ENCODE data around the gene FER.
A peak's percentile ranks its signal among the peaks of the same experiment; 100 is the strongest.
"Not testable (repeated sequence)": the region's sequence is repeated elsewhere in the genome, so short reads cannot be mapped to it uniquely, and the experiment has no call there.

Gene FER

GRCh38 chr5:108798513-108799265, 51.0 kb downstream of the FER start:
- DNase-seq (ENCODE audit: low read depth): no peak

GRCh38 chr5:108801301-108801700, 53.6 kb downstream of the FER start:
- no peak for DNase-seq (ENCODE audit: low read depth)

GRCh38 chr5:108801776-108802175, 54.1 kb downstream of the FER start:
- peak; percentile 61 for DNase-seq (ENCODE audit: low read depth)

- no peak for DNase-seq (ENCODE audit: low read depth)
Measured at GRCh38 chr5:108810717-108811116, 63.0 kb downstream of the FER start.

- DNase-seq (ENCODE audit: low read depth): no peak
Measured at GRCh38 chr5:108813673-108814072, 66.0 kb downstream of the FER start.

GRCh38 chr5:108814551-108814950, 66.9 kb downstream of the FER start:
- DNase-seq (ENCODE audit: low read depth): no peak

GRCh38 chr5:108818613-108819272, 71.0 kb downstream of the FER start:
- peak; percentile 11 for DNase-seq (ENCODE audit: low read depth)

- no peak for DNase-seq (ENCODE audit: low read depth)
Measured at GRCh38 chr5:108820983-108821382, 73.3 kb downstream of the FER start.

GRCh38 chr5:108822211-108822947, 74.7 kb downstream of the FER start:
- no peak for DNase-seq (ENCODE audit: low read depth)

- DNase-seq (ENCODE audit: low read depth): no peak
Measured at GRCh38 chr5:108827131-108827530, 79.4 kb downstream of the FER start.

- no peak for DNase-seq (ENCODE audit: low read depth)
Measured at GRCh38 chr5:108830705-108831276, 83.1 kb downstream of the FER start.

- DNase-seq (ENCODE audit: low read depth): no peak
Measured at GRCh38 chr5:108836492-108836891, 88.8 kb downstream of the FER start.

GRCh38 chr5:108842260-108842941, 94.7 kb downstream of the FER start:
- not testable (repeated sequence) for DNase-seq (ENCODE audit: low read depth)

GRCh38 chr5:108851129-108851528, 103.4 kb downstream of the FER start:
- DNase-seq (ENCODE audit: low read depth): not testable (repeated sequence)

- no peak for DNase-seq (ENCODE audit: low read depth)
Measured at GRCh38 chr5:108857905-108858304, 110.2 kb downstream of the FER start.

- DNase-seq (ENCODE audit: low read depth): peak; percentile 2
Measured at GRCh38 chr5:108858959-108859358, 111.3 kb downstream of the FER start.

- no peak for DNase-seq (ENCODE audit: low read depth)
Measured at GRCh38 chr5:108862211-108862610, 114.5 kb downstream of the FER start.

- not testable (repeated sequence) for DNase-seq (ENCODE audit: low read depth)
Measured at GRCh38 chr5:108866097-108866496, 118.4 kb downstream of the FER start.

- DNase-seq (ENCODE audit: low read depth): no peak
Measured at GRCh38 chr5:108867656-108868055, 120.0 kb downstream of the FER start.

GRCh38 chr5:108869066-108869465, 121.4 kb downstream of the FER start:
- DNase-seq (ENCODE audit: low read depth): no peak

- no peak for DNase-seq (ENCODE audit: low read depth)
Measured at GRCh38 chr5:108876451-108876850, 128.8 kb downstream of the FER start.

GRCh38 chr5:108878756-108879155, 131.1 kb downstream of the FER start:
- no peak for DNase-seq (ENCODE audit: low read depth)

Measured in GM04503 (cell line).